HG02852 (cell line): ENCODE measurements around the gene GPR61.

Source experiments
- ATAC-seq: cut with Tn5 transposase; IDR thresholded peaks from one replicate; pipeline ENCODE4 v1.9.1; 2021; ENCODE audit warnings: mild to moderate bottlenecking, moderate library complexity; ENCODE audit not compliant: unreplicated experiment

The GPR61 gene

GRCh38 chr1:109508873-109509175 is 30.8 kb upstream of the GPR61 start:
- ATAC-seq = no peak

- ATAC-seq = peak; percentile 66
These were observed 30.2 kb upstream of the GPR61 start, which contains the start of gene AMIGO1 for GRCh38 chr1:109509176-109510134. AMIGO1 (minus strand) TSS chr1:109509727; CDS start chr1:109508912, 815 bp downstream.

GRCh38 chr1:109513110-109513710 is 26.5 kb upstream of the GPR61 start:
- ATAC-seq = no peak

- no peak for ATAC-seq
These were observed 24.8 kb upstream of the GPR61 start for GRCh38 chr1:109514846-109515245.

GRCh38 chr1:109516872-109517271 is 22.8 kb upstream of the GPR61 start:
- no peak for ATAC-seq

- no peak for ATAC-seq
These were observed 22.3 kb upstream of the GPR61 start for GRCh38 chr1:109517337-109517736.

- no peak for ATAC-seq
These were observed 18.4 kb upstream of the GPR61 start for GRCh38 chr1:109521002-109521951.

GRCh38 chr1:109522026-109522425 is 17.6 kb upstream of the GPR61 start:
- ATAC-seq = no peak

GRCh38 chr1:109523706-109524105 is 16.0 kb upstream of the GPR61 start:
- no peak for ATAC-seq

- ATAC-seq = no peak
These were observed 12.4 kb upstream of the GPR61 start for GRCh38 chr1:109527098-109527811.

- ATAC-seq = no peak
These were observed 11.6 kb upstream of the GPR61 start for GRCh38 chr1:109527846-109528695.

GRCh38 chr1:109528712-109529111 is 11.0 kb upstream of the GPR61 start:
- no peak for ATAC-seq

- ATAC-seq = no peak
These were observed 9.7 kb upstream of the GPR61 start for GRCh38 chr1:109529881-109530456.

- no peak for ATAC-seq
These were observed 9.1 kb upstream of the GPR61 start for GRCh38 chr1:109530457-109531087.

- no peak for ATAC-seq
These were observed 8.3 kb upstream of the GPR61 start for GRCh38 chr1:109531380-109531779.

- no peak for ATAC-seq
These were observed 7.8 kb upstream of the GPR61 start for GRCh38 chr1:109531826-109532364.

- peak; percentile 58 for ATAC-seq
These were observed 7.1 kb upstream of the GPR61 start for GRCh38 chr1:109532365-109533136.
